Stimulated activated effector memory CD8-positive, alpha-beta T cell treated with anti-CD3 and anti-CD28 coated beads, Interleukin-12 subunit alpha, Interleukin-12 subunit beta, amount 100 ng/mL, for 72 hours (primary cell): ENCODE measurements around the gene TBR1.

Experiments
- ATAC-seq: fragments of 150-1000 bp; cut with Tn5 transposase; 2 replicates; pipeline ENCODE4 v1.10.0; 2021
- DNase-seq, 2 donors: peaks; one replicate each; pipeline ENCODE4 v3.0.0; 2021 to 2022; ENCODE audit warnings: low spot score in 2 of 2
- H3K27ac Mint-ChIP-seq: one replicate; pipeline ENCODE4 v1.8.0; 2022; ENCODE audit warnings: mild to moderate bottlenecking, mixed read lengths
- H3K36me3 Mint-ChIP-seq: one replicate; pipeline ENCODE4 v1.8.0; 2022; ENCODE audit warnings: mild to moderate bottlenecking, mixed read lengths
- H3K4me1 Mint-ChIP-seq: one replicate; pipeline ENCODE4 v1.8.0; 2022; ENCODE audit warnings: mixed read lengths
- H3K4me3 Mint-ChIP-seq: one replicate; pipeline ENCODE4 v1.8.0; 2022; ENCODE audit warnings: mild to moderate bottlenecking, mixed read lengths
- H3K9me3 Mint-ChIP-seq: one replicate; pipeline ENCODE4 v1.8.0; 2022; ENCODE audit warnings: mixed read lengths

TBR1 gene

GRCh38 chr2:161415987-161416707, at the start of gene TBR1:
Gene TBR1 (plus strand): TSS chr2:161416297. CDS start chr2:161416411, 114 bp downstream.
- ATAC-seq, result no peak
- Mint-ChIP-seq H3K9me3 (no peaks in the 10 kb centered on the region), H3K4me3 (peak within 1 kb of the TSS; percentile 73), H3K27ac (peak within 1 kb of the TSS; percentile 26), H3K36me3 (peaks cover 7% of the 10 kb centered on the region), H3K4me1 (peaks cover 58% of the 10 kb centered on the region)
- DNase-seq, result peak in 1 of 2 donors; percentile 54

- DNase-seq (no peak), ATAC-seq (no peak)
- Mint-ChIP-seq H3K27ac (no peak overlapping the region), H3K9me3 (peaks cover 2% of the 10 kb centered on the region), H3K36me3 (peaks cover 59% of the 10 kb centered on the region), H3K4me1 (peaks cover 16% of the 10 kb centered on the region), H3K4me3 (no peak overlapping the region)
These were observed 48.4 kb upstream of the TBR1 start for GRCh38 chr2:161367675-161368074.

- no peak for ATAC-seq
- Mint-ChIP-seq H3K36me3 (peaks cover 67% of the 10 kb centered on the region), H3K27ac (no peak overlapping the region), H3K4me1 (peaks cover 9% of the 10 kb centered on the region), H3K9me3 (no peaks in the 10 kb centered on the region), H3K4me3 (no peak overlapping the region)
- no peak for DNase-seq
These were observed 46.8 kb upstream of the TBR1 start for GRCh38 chr2:161369311-161369710.

- no peak for DNase-seq
- Mint-ChIP-seq H3K27ac (no peak overlapping the region), H3K9me3 (no peaks in the 10 kb centered on the region), H3K4me3 (no peak overlapping the region), H3K4me1 (no peaks in the 10 kb centered on the region), H3K36me3 (peaks cover 59% of the 10 kb centered on the region)
- ATAC-seq, result no peak
These were observed 45.1 kb upstream of the TBR1 start for GRCh38 chr2:161370981-161371380.

GRCh38 chr2:161371869-161372268, 44.2 kb upstream of the TBR1 start:
- ATAC-seq (no peak), DNase-seq (no peak)
- H3K36me3 Mint-ChIP-seq, result peaks cover 64% of the 10 kb centered on the region
- no peak overlapping the region for H3K4me3 Mint-ChIP-seq
- H3K4me1 Mint-ChIP-seq, result no peaks in the 10 kb centered on the region
- H3K27ac Mint-ChIP-seq, result no peak overlapping the region
- no peaks in the 10 kb centered on the region for H3K9me3 Mint-ChIP-seq

GRCh38 chr2:161373942-161374341, 42.2 kb upstream of the TBR1 start:
- H3K9me3 Mint-ChIP-seq, result no peaks in the 10 kb centered on the region
- H3K4me1 Mint-ChIP-seq, result no peaks in the 10 kb centered on the region
- no peak overlapping the region for H3K4me3 Mint-ChIP-seq
- ATAC-seq (no peak), DNase-seq (no peak)
- H3K36me3 Mint-ChIP-seq, result peaks cover 47% of the 10 kb centered on the region
- H3K27ac Mint-ChIP-seq, result no peak overlapping the region

GRCh38 chr2:161374446-161374845, 41.7 kb upstream of the TBR1 start:
- Mint-ChIP-seq H3K9me3 (no peaks in the 10 kb centered on the region), H3K4me1 (no peaks in the 10 kb centered on the region), H3K27ac (no peak overlapping the region), H3K36me3 (peaks cover 45% of the 10 kb centered on the region), H3K4me3 (no peak overlapping the region)
- ATAC-seq, result no peak
- no peak for DNase-seq

- Mint-ChIP-seq H3K9me3 (no peaks in the 10 kb centered on the region), H3K36me3 (peaks cover 12% of the 10 kb centered on the region), H3K4me1 (no peaks in the 10 kb centered on the region), H3K4me3 (no peak overlapping the region), H3K27ac (no peak overlapping the region)
- DNase-seq, result no peak
- no peak for ATAC-seq
These were observed 36.4 kb upstream of the TBR1 start for GRCh38 chr2:161379740-161380139.

GRCh38 chr2:161381546-161381945, 34.6 kb upstream of the TBR1 start:
- Mint-ChIP-seq H3K4me3 (no peak overlapping the region), H3K27ac (no peak overlapping the region), H3K4me1 (no peaks in the 10 kb centered on the region), H3K36me3 (peaks cover 26% of the 10 kb centered on the region), H3K9me3 (no peaks in the 10 kb centered on the region)
- ATAC-seq (no peak), DNase-seq (no peak)

- no peak overlapping the region for H3K27ac Mint-ChIP-seq
- no peak for DNase-seq
- peaks cover 32% of the 10 kb centered on the region for H3K36me3 Mint-ChIP-seq
- H3K9me3 Mint-ChIP-seq, result no peaks in the 10 kb centered on the region
- ATAC-seq, result no peak
- no peak overlapping the region for H3K4me3 Mint-ChIP-seq
- H3K4me1 Mint-ChIP-seq, result no peaks in the 10 kb centered on the region
These were observed 33.4 kb upstream of the TBR1 start for GRCh38 chr2:161382747-161383146.

- Mint-ChIP-seq H3K9me3 (no peaks in the 10 kb centered on the region), H3K36me3 (peaks cover 33% of the 10 kb centered on the region), H3K4me3 (no peak overlapping the region), H3K4me1 (no peaks in the 10 kb centered on the region), H3K27ac (no peak overlapping the region)
- peak; percentile 81 for ATAC-seq
- no peak for DNase-seq
These were observed 31.2 kb upstream of the TBR1 start for GRCh38 chr2:161384864-161385263.

- H3K9me3 Mint-ChIP-seq, result no peaks in the 10 kb centered on the region
- DNase-seq (no peak), ATAC-seq (no peak)
- no peaks in the 10 kb centered on the region for H3K4me1 Mint-ChIP-seq
- H3K4me3 Mint-ChIP-seq, result no peak overlapping the region
- no peak overlapping the region for H3K27ac Mint-ChIP-seq
- peaks cover 40% of the 10 kb centered on the region for H3K36me3 Mint-ChIP-seq
These were observed 29.8 kb upstream of the TBR1 start for GRCh38 chr2:161386228-161386824.

- no peak for ATAC-seq
- no peak overlapping the region for H3K27ac Mint-ChIP-seq
- no peak overlapping the region for H3K4me3 Mint-ChIP-seq
- H3K4me1 Mint-ChIP-seq, result no peaks in the 10 kb centered on the region
- DNase-seq, result no peak
- H3K9me3 Mint-ChIP-seq, result no peaks in the 10 kb centered on the region
- H3K36me3 Mint-ChIP-seq, result peaks cover 60% of the 10 kb centered on the region
These were observed 27.8 kb upstream of the TBR1 start for GRCh38 chr2:161388146-161388779.

- Mint-ChIP-seq H3K4me3 (no peak overlapping the region), H3K4me1 (no peaks in the 10 kb centered on the region), H3K36me3 (peaks cover 76% of the 10 kb centered on the region), H3K9me3 (no peaks in the 10 kb centered on the region), H3K27ac (no peak overlapping the region)
- DNase-seq, result no peak
- no peak for ATAC-seq
These were observed 24.2 kb upstream of the TBR1 start for GRCh38 chr2:161391737-161392506.

GRCh38 chr2:161400076-161400475, 16.0 kb upstream of the TBR1 start:
- DNase-seq, result no peak
- H3K4me3 Mint-ChIP-seq, result no peak overlapping the region
- peaks cover 54% of the 10 kb centered on the region for H3K36me3 Mint-ChIP-seq

More at GRCh38 chr2:161400076-161400475, 16.0 kb upstream of the TBR1 start:
- Mint-ChIP-seq H3K27ac (no peak overlapping the region), H3K4me1 (no peaks in the 10 kb centered on the region), H3K9me3 (no peaks in the 10 kb centered on the region)
- no peak for ATAC-seq
